GM12878 (cell line): Measurements from ENCODE around the gene ADAMTS2. TPM values are rescaled to one million over a fixed set of nuclear protein-coding genes. Genes with fewer than 3 reads are reported as not detected.

ENCODE experiments used
- ATAC-seq: fragments of 200-7000 bp; cut with Tn5 transposase; 3 replicates; pipeline ENCODE4 v1.9.1; 2020; ENCODE audit warnings: mild to moderate bottlenecking, moderate library complexity
- BruUV-seq: library from RNA; stranded (reverse); fragments of 400-500 nt; replicated peaks from 2 replicates; lab custom pipeline; 2021; lab: Mats Ljungman, UMichigan
- CTCF ChIA-PET: fragments of 300-600 bp; sonication (Branson Sonifier 250); formaldehyde crosslinking; extraction: SDS; loops from one replicate; lab custom pipeline; 2021; ENCODE audit warnings: inconsistent platforms; lab: Yijun Ruan, JAX
- POLR2A ChIA-PET: fragments of 350-600 bp; formaldehyde crosslinking; extraction: SDS; loops from one replicate; lab custom pipeline; 2021; ENCODE audit warnings: inconsistent platforms; lab: Charles Lee
- RAD21 ChIA-PET: fragments of 300-600 bp; sonication (Branson Sonifier 250); formaldehyde crosslinking; loops from one replicate; lab custom pipeline; 2023; ENCODE audit warnings: antibody characterized with exemption; ENCODE audit not compliant: unreplicated experiment; lab: Charles Lee
- SMC1A ChIA-PET: fragments of 300-600 bp; sonication (Branson Sonifier 250); formaldehyde crosslinking; loops from one replicate; lab custom pipeline; 2023; ENCODE audit not compliant: unreplicated experiment, uncharacterized antibody; lab: Charles Lee
- DNase-seq: peaks from one replicate; pipeline ENCODE4 v3.0.0-alpha.2; 2011; ENCODE audit warnings: low read depth, low spot score
- FAIRE-seq: peaks from 3 replicates; lab custom pipeline; 2011; peaks lifted over from hg19 to GRCh38; lab: Jason Lieb, UNC
- H2AFZ ChIP-seq: 2 replicates; pipeline ENCODE4 v1.6.0; 2011; ENCODE audit warnings: low read depth, low read length, control low read depth; ENCODE audit not compliant: control insufficient read depth
- H3K27ac ChIP-seq: 2 replicates; pipeline ENCODE4 v1.5.1; 2011; ENCODE audit warnings: control low read depth; ENCODE audit not compliant: control insufficient read depth, insufficient read depth
- H3K27me3 ChIP-seq, 2 experiments: replicated peaks in 1 of 2; 2 replicates each; pipeline versions ENCODE4 v1.6.0 to v1.6.1; 2011; ENCODE audit warnings: low read length in 1 of 2; ENCODE audit not compliant: control insufficient read depth in 2 of 2, insufficient read depth in 2 of 2
- H3K36me3 ChIP-seq, 2 experiments: 2 replicates each; pipeline ENCODE4 v1.5.1; 2011; ENCODE audit warnings: low read length in 1 of 2; ENCODE audit not compliant: control insufficient read depth in 2 of 2, insufficient read depth in 2 of 2
- H3K4me1 ChIP-seq: 2 replicates; pipeline ENCODE4 v1.6.1; 2011; ENCODE audit warnings: mild to moderate bottlenecking, low read length, moderate library complexity, mixed read lengths; ENCODE audit not compliant: control insufficient read depth, insufficient read depth
- H3K4me2 ChIP-seq: 2 replicates; pipeline ENCODE4 v1.6.0; 2011; ENCODE audit warnings: control low read depth; ENCODE audit not compliant: control insufficient read depth, insufficient read depth
- H3K4me3 ChIP-seq: fragments of 200-600 bp; sonication (generic); 2 replicates; pipeline ENCODE4 v1.5.1; 2016
- H3K79me2 ChIP-seq: 2 replicates; pipeline ENCODE4 v1.6.0; 2011; ENCODE audit warnings: low read length; ENCODE audit not compliant: control insufficient read depth, insufficient read depth
- H3K9ac ChIP-seq: 2 replicates; pipeline ENCODE4 v1.8.0; 2011; ENCODE audit warnings: low read length, control low read depth, mixed read lengths; ENCODE audit not compliant: control insufficient read depth, insufficient read depth
- H3K9me3 ChIP-seq: replicated peaks from 3 replicates; pipeline ENCODE4 v1.5.1; 2011; ENCODE audit warnings: mild to moderate bottlenecking, low read length; ENCODE audit not compliant: control insufficient read depth, insufficient read depth
- H4K20me1 ChIP-seq: 2 replicates; pipeline ENCODE4 v1.6.0; 2011; ENCODE audit not compliant: control insufficient read depth, insufficient read depth
- BHLHE40 ChIP-seq, 2 experiments: fragments of 450-650 bp in 1 of 2; IDR thresholded peaks; 2 replicates each; pipeline ENCODE4 v1.6.1; 2011 to 2017; ENCODE audit warnings: low read depth in 2 of 2, borderline replicate concordance in 1 of 2, improper control_type of control experiment in 1 of 2, low read length in 1 of 2, mild to moderate bottlenecking in 1 of 2
- BRCA1 ChIP-seq: IDR thresholded peaks from 2 replicates; pipeline ENCODE4 v1.6.1; 2011; ENCODE audit warnings: low read depth, low read length, improper control_type of control experiment
- CHD2 ChIP-seq: IDR thresholded peaks from 2 replicates; pipeline ENCODE4 v1.6.1; 2011; ENCODE audit warnings: low read depth, low read length, improper control_type of control experiment, borderline replicate concordance
- CHD4 ChIP-seq: fragments of 200-600 bp; sonication (generic); IDR thresholded peaks from 2 replicates; pipeline ENCODE4 v1.6.1; 2016; ENCODE audit warnings: mild to moderate bottlenecking
- EGR1 ChIP-seq, 2 experiments: IDR thresholded peaks; 1 replicate in 1 of 2; 2 replicates in 1 of 2; pipeline ENCODE4 v1.6.1; 2011 to 2012; ENCODE audit warnings: low read depth in 2 of 2, low read length in 2 of 2, borderline replicate concordance in 1 of 2, mild to moderate bottlenecking in 1 of 2, moderate library complexity in 1 of 2
- ELK1 ChIP-seq: IDR thresholded peaks from 2 replicates; pipeline ENCODE4 v1.6.1; 2012; ENCODE audit warnings: low read depth, low read length, improper control_type of control experiment
- KAT2A ChIP-seq: conservative IDR thresholded peaks from 2 replicates; pipeline ENCODE4 v1.6.1; 2011; ENCODE audit warnings: low read depth, low read length; ENCODE audit not compliant: control insufficient read depth
- MYB ChIP-seq: fragments of 150-350 bp; IDR thresholded peaks from 2 replicates; pipeline ENCODE4 v1.6.1; 2014; ENCODE audit warnings: mild to moderate bottlenecking, low read depth, low read length, borderline replicate concordance
- NFXL1 ChIP-seq: fragments of 450-650 bp; IDR thresholded peaks from 2 replicates; pipeline ENCODE4 v1.6.1; 2017; ENCODE audit warnings: antibody characterized with exemption, mild to moderate bottlenecking, borderline replicate concordance
- SMC3 ChIP-seq: IDR thresholded peaks from 2 replicates; pipeline ENCODE4 v1.6.1; 2011; ENCODE audit warnings: low read length, improper control_type of control experiment, borderline replicate concordance
- STAT1 ChIP-seq: fragments of 450-650 bp; conservative IDR thresholded peaks from 2 replicates; pipeline ENCODE4 v1.6.1; 2014; ENCODE audit warnings: antibody characterized with exemption, mild to moderate bottlenecking
- WGBS: methylation state at CpG from one replicate; pipeline ENCODE4 v1.1.6; 2016; ENCODE audit warnings: low lambda C conversion rate; ENCODE audit not compliant: insufficient replicate concordance, insufficient coverage; ENCODE audit errors: missing lambda C conversion rate; 5-methylcytosine and 5-hydroxymethylcytosine counted together
- in situ Hi-C: fragments of 300-500 bp; cut with MboI; formaldehyde crosslinking; loops from 9 replicates; pipeline ENCODE4 v1.14.3; 2018; ENCODE audit warnings: mixed read lengths
- intact Hi-C: fragments of 100-400 bp; cut with micrococcal nuclease; formaldehyde crosslinking; loops from one replicate; pipeline ENCODE4 v1.14.2; 2022; ENCODE audit not compliant: unreplicated experiment
- polyA plus RNA-seq, 11 experiments: library from polyadenylated mRNA; depleted of rRNA in 4 of 11; unstranded in 6 of 11; stranded (reverse) in 5 of 11; fragments of >200 nt; fragmentation: Nextera tagmentation in 4 of 11; fragmentation: Illumina TruSeq in 1 of 11; extraction: Ambion mirVana in 4 of 11; extraction: Trizol in 1 of 11; gene quantifications; 1 replicate in 1 of 11; 2 replicates in 10 of 11; pipeline versions ENCODE4 v1.2.1 to v1.2.3, GENCODE V29; 2011 to 2016; ENCODE audit warnings: inconsistent platforms in 2 of 11, missing spikeins in 2 of 11, low read depth in 1 of 11
- total RNA-seq, 4 experiments: library from RNA; depleted of rRNA in 3 of 4; stranded (reverse); fragments of >200 nt in 3 of 4; fragmentation: Illumina TruSeq in 1 of 4; extraction: Trizol in 1 of 4; gene quantifications; 2 replicates each; pipeline versions ENCODE4 v1.2.1 to v1.2.3, GENCODE V29; 2013 to 2021

The ADAMTS2 gene
- total and polyA plus RNA-seq, 10 of the 15 experiments (the other 5 are each of a cell fraction or from before 2014, with no cell fraction given): 0.03 to 0.05 TPM; not detected in 8

GRCh38 chr5:179242676-179243075 is 102.6 kb downstream of the ADAMTS2 start (continued):
- TF ChIP-seq CHD2: no peak

GRCh38 chr5:179241764-179242370 is 103.4 kb downstream of the ADAMTS2 start:
- Histone ChIP-seq H3K9me3 (no peaks in the 10 kb centered on the region; the same call in 2 of the 3 replicates), H3K4me2 (no peak overlapping the region)
- ChIA-PET SMC1A (no interaction called here), POLR2A (no interaction called here)
- TF ChIP-seq BRCA1 (no peak), SMC3 (no peak), ELK1 (no peak), EGR1 (IDR thresholded peaks at IDR 0.05; ENCODE audit: borderline replicate concordance in 1 of 2, low read depth in 2 of 2, low read length in 2 of 2) (no peak), KAT2A (no peak), MYB (no peak), CHD4 (no peak), BHLHE40 (IDR thresholded peaks at IDR 0.05; ENCODE audit: borderline replicate concordance in 1 of 2, low read depth in 2 of 2, low read length in 1 of 2) (no peak), NFXL1 (no peak), STAT1 (no peak)
- TF ChIP-seq, all 136 proteins: peak for 0
- intact Hi-C loops (no loop called here), in situ Hi-C loops (no loop called here)
- WGBS: 45% methylated on average over 11 of the region's 11 CpGs
- H3K4me3 ChIP-seq: no peak overlapping the region
- ATAC-seq: no peak
- no peaks in the 10 kb centered on the region for H3K4me1 ChIP-seq
- H4K20me1 ChIP-seq: no peaks in the 10 kb centered on the region
- no peak for DNase-seq
- H3K79me2 ChIP-seq: no peaks in the 10 kb centered on the region
- CTCF ChIA-PET: no interaction called here
- RAD21 ChIA-PET: no interaction called here
- no peak overlapping the region for H3K9ac ChIP-seq
- no peak for FAIRE-seq
- H2AFZ ChIP-seq: no peak overlapping the region
- no peaks in the 10 kb centered on the region for H3K27me3 ChIP-seq
- BruUV-seq: no TSS peak
- H3K36me3 ChIP-seq: no peaks in the 10 kb centered on the region
- no peak overlapping the region for H3K27ac ChIP-seq
